Nephron progenitor cell (in vitro differentiated cells): ENCODE results near the gene UBASH3B.

Source experiments
- DNase-seq: peaks from one replicate; pipeline ENCODE4 v3.0.0; 2021
- H3K27ac Mint-ChIP-seq: 2 replicates; pipeline ENCODE4 v1.8.0; 2021; ENCODE audit warnings: mild to moderate bottlenecking, moderate library complexity, mixed read lengths
- H3K27me3 Mint-ChIP-seq: 2 replicates; pipeline ENCODE4 v1.8.0; 2021; ENCODE audit warnings: mild to moderate bottlenecking, low read depth, mixed read lengths; ENCODE audit not compliant: poor library complexity
- H3K36me3 Mint-ChIP-seq: 2 replicates; pipeline ENCODE4 v1.8.0; 2021; ENCODE audit warnings: low read depth, mixed read lengths
- H3K4me1 Mint-ChIP-seq: 2 replicates; pipeline ENCODE4 v1.8.0; 2021; ENCODE audit warnings: mixed read lengths
- H3K4me3 Mint-ChIP-seq: 2 replicates; pipeline ENCODE4 v1.8.0; 2021; ENCODE audit warnings: mild to moderate bottlenecking, moderate library complexity, mixed read lengths
- H3K9me3 Mint-ChIP-seq: 2 replicates; pipeline ENCODE4 v1.8.0; 2021; ENCODE audit warnings: mild to moderate bottlenecking, moderate library complexity, mixed read lengths
- TF ChIP-seq, protein P1 (sequence below): fragments of 200-600 bp; sonication (generic); IDR thresholded peaks from 2 replicates; pipeline ENCODE4 v1.5.0; 2021; ENCODE audit warnings: antibody characterized with exemption

UBASH3B gene

DNA sequence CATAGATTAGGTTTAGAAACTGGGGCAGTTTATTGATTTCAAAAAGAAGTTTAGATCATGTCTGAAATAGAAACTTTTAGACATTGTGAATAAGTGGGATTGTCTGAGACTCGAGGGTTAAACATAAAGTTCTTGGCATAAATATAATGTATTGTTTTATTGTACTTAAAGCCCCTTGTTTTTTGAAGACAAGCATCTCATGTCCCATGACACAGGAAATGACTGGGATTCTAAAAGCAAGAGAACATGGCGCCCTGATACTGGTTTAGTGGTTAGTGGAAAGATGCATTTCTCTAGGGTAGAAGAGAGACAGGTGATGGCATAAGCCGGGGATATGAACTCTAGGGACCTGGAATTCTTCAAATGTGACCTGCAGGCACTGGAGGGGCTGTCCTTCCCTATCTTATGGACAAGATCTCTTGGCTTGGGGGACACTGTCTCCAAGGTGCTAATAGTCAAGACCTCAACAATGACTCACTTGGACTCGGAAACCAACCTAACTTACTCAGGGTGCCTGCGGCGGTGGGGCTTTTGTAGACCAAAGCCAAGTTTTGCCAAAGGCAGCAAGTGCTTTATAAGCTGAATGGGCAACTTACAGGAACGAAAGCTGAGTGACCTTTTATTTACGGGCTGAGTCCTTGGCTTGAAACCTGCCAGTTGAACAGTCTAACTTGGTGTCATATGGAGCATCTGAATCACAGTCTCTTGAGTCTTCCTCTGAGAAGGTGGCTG lies 48.2 kb downstream of the UBASH3B start:
- Mint-ChIP-seq H3K27me3 (peaks cover 3% of the 10 kb centered on the region), H3K4me3 (no peak overlapping the region), H3K36me3 (peaks cover 11% of the 10 kb centered on the region), H3K9me3 (no peaks in the 10 kb centered on the region), H3K27ac (no peak overlapping the region), H3K4me1 (peaks cover under 1% of the 10 kb centered on the region)
- no peak for DNase-seq
- TF ChIP-seq, protein P1, sequence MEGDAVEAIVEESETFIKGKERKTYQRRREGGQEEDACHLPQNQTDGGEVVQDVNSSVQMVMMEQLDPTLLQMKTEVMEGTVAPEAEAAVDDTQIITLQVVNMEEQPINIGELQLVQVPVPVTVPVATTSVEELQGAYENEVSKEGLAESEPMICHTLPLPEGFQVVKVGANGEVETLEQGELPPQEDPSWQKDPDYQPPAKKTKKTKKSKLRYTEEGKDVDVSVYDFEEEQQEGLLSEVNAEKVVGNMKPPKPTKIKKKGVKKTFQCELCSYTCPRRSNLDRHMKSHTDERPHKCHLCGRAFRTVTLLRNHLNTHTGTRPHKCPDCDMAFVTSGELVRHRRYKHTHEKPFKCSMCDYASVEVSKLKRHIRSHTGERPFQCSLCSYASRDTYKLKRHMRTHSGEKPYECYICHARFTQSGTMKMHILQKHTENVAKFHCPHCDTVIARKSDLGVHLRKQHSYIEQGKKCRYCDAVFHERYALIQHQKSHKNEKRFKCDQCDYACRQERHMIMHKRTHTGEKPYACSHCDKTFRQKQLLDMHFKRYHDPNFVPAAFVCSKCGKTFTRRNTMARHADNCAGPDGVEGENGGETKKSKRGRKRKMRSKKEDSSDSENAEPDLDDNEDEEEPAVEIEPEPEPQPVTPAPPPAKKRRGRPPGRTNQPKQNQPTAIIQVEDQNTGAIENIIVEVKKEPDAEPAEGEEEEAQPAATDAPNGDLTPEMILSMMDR = no peak

DNA sequence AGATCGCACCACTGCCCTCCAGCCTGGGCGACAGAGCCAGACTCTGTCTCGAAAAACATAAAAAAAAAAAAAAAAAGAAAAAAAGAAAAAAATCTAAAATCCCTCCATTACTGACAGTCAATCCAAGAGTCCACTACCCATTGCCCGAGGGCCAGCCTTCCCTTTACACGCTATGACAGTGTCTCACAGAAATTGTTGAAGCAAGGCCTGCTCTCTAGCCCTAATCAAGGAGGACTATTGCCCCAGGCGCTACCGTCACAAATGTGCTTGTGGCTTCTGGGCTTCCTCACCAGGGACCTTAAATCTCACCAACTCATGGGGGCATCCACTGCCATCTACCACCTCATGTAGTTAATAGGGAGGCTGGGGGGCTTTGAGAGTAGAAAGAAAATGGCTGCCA lies 49.9 kb downstream of the UBASH3B start:
- Mint-ChIP-seq H3K36me3 (peaks cover 11% of the 10 kb centered on the region), H3K4me1 (peaks cover 10% of the 10 kb centered on the region), H3K27ac (peak overlapping the region; percentile 60), H3K9me3 (no peaks in the 10 kb centered on the region), H3K4me3 (no peak overlapping the region), H3K27me3 (no peaks in the 10 kb centered on the region)
- no peak for DNase-seq
- TF ChIP-seq, protein P1 = no peak

DNA sequence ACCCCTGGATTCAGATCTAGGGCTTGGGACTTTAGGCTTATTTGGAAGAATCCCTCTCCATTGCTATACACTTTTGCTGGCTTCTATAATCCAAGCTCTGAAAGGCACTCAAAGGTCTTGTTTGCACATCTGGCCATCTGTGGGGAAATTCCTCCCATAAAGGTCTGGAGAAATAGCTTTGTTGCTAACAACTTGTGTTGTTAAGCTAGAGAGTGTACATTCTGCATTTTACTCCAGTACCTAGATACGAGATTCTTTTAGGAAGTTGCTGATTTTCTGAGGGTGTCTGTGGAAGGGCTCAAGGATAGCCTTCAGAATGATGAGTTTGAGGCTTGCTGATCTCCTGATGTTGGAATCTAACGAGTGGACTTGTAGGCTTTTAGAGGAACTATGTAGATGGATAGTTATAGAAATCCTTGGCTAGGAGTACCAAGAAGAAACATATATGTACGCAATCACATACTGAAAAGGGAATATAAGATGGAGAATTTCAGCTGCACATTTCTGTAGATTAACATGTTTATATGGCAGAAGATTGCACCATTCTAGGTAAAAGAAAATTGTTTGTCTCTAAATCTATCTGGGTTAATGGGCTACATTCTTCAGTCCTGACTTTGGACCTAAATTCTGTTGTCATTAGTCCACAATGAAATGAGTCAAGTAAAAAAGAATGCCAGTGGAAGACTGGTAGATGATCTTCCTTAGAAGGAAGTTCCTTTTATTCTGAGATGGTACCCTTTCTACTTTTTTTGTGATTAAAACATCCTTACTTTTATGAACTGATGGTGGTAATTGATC lies 51.0 kb downstream of the UBASH3B start:
- H3K36me3 Mint-ChIP-seq = peaks cover 11% of the 10 kb centered on the region
- TF ChIP-seq, protein P1 = no peak
- no peak for DNase-seq
- no peaks in the 10 kb centered on the region for H3K27me3 Mint-ChIP-seq
- H3K4me3 Mint-ChIP-seq = no peak overlapping the region
- peaks cover 10% of the 10 kb centered on the region for H3K4me1 Mint-ChIP-seq
- H3K9me3 Mint-ChIP-seq = no peaks in the 10 kb centered on the region
- no peak overlapping the region for H3K27ac Mint-ChIP-seq

DNA sequence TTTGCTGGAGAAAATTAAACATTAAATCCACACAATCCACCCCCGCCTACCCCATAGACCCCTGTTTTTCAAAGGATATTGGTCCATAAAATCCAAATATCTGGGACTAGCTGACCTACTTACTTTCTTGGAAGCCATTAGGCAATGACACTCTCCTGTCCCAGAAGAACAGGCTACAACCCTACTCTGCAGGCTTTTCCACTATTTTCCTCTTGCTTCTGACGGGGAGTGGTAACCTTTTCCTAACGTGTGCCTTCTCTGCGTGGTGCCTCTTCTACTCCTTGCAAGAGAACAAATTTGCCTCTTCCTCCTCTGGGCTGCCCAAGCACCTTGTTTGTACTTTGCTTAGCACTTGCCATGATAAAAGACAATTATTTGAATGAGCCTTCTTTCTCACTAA lies 51.6 kb downstream of the UBASH3B start:
- H3K4me3 Mint-ChIP-seq = no peak overlapping the region
- peaks cover 10% of the 10 kb centered on the region for H3K4me1 Mint-ChIP-seq
- DNase-seq = no peak
- TF ChIP-seq, protein P1 = no peak
- H3K27me3 Mint-ChIP-seq = no peaks in the 10 kb centered on the region
- peaks cover 11% of the 10 kb centered on the region for H3K36me3 Mint-ChIP-seq
- no peak overlapping the region for H3K27ac Mint-ChIP-seq
- H3K9me3 Mint-ChIP-seq = no peaks in the 10 kb centered on the region

DNA sequence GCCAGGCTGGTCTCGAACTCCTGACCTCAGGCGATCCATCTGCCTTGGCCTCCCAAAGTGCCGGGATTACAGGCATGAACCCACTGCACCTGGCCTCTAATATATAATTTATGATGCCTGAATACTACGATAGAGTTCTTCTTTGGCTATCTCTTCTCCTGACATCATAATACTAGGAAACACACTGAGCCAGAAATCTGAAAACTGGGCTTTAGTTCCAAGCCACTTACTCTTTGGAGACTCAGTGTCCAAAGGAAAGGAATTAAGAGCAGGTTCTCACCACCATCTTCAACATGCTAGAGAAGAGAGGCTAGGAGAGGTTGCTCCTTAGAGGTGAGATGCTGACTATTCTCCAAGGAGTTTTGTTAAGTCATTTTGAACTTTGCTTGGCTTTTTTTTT lies 52.4 kb downstream of the UBASH3B start:
- Mint-ChIP-seq H3K27ac (no peak overlapping the region), H3K4me1 (peaks cover 10% of the 10 kb centered on the region), H3K36me3 (peaks cover 11% of the 10 kb centered on the region), H3K4me3 (no peak overlapping the region), H3K9me3 (no peaks in the 10 kb centered on the region), H3K27me3 (no peaks in the 10 kb centered on the region)
- TF ChIP-seq, protein P1 = no peak
- DNase-seq = no peak
